Fibroblast of skin of right biceps (primary cell): ENCODE data around the gene SMARCA5.

Experiments
- DNase-seq: peaks from one replicate; pipeline ENCODE4 v3.0.0-alpha.2; 2013

Gene SMARCA5

DNA sequence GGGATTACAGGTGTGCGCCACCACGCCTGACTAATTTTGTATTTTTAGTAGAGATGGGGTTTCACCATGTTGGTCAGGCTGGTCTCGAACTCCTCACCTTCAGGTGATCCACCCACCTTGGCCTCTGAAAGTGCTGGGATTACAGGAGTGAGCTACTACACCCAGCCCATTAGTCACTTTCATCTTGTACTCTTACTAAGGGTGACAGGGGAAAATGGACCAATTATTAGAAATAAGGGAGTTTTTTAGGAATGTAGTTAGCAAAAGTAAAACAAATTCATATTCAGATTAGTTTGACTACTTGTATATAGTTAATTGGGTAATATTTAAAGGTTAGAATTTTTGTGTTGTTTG is 26.1 kb downstream of the SMARCA5 start:
- DNase-seq = no peak

DNA sequence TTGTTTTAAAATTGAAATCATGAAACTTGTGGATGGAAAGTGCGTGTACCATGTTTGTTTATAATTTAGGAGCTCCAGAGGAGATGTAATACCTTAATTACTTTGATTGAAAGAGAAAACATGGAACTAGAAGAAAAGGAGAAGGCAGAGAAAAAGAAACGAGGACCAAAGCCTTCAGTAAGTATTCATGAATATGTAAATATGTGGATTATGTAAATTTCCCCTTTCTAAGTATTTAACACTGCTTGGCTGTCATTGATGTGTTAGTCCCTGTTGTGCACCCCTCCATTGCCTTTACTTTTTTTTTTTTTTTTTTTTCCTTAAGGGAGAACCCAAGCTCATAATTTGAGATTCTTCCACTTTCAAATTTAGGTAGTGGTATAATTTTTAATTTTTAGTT is 36.4 kb downstream of the SMARCA5 start:
- no peak for DNase-seq

DNA sequence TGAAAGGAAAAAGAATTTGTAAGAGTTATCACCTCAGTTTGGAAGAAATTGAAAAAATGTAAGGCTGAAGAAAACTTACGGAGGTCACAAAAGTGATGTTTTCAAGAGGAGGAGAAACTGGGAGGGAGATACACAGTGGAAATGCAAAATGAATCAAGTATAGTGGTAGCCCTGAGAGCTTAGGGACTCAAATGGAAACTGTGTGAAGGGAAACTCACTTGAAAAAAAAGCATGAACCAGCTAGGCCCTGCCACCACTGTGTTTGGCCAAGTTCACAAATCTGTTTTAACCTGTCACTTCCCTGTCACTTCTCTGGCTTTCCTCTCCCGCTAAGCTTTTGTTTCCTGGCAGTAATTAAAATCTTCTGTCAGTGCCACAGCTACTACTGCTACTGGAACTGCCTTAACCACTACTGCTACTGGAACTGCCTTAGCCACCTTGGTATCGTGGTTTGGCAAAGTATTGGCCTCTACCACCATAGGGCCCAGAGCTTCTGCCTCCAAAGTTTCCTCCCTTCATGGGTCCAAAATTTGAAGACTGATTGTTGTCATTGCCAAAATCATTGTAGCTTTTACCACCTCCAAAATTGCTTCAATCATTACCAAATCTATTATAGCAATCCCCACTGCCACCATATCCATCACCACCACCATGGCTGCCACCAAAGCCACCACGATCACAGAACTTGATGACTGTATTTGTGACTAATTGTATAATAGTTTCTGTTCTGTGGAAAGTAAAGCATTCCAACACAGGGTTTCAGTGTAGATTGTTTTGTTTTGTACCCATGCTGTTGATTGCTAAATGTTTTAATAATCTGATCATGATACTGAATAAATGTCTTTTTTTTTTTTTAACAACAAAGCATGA is 41.5 kb downstream of the SMARCA5 start:
- no peak for DNase-seq

DNA sequence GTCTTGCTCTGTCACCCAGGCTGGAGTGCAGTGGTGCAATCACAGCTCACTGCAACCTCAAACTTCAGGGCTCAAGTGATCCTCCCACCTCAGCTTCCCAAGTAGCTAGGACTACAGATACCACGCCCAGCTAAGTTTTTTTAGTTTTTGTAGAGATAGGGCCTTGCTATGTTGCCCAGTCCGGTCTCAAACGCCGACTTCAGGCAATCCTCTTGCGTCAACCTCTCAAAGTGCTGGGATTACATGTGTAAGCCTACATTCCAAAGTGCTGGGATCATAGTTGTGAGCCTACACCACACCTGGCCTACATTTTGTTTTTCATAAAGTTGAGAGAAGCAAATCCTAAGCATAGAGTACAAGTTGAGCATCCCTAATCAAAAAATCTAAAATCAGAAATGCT is 42.2 kb downstream of the SMARCA5 start:
- peak; percentile 9 for DNase-seq

DNA sequence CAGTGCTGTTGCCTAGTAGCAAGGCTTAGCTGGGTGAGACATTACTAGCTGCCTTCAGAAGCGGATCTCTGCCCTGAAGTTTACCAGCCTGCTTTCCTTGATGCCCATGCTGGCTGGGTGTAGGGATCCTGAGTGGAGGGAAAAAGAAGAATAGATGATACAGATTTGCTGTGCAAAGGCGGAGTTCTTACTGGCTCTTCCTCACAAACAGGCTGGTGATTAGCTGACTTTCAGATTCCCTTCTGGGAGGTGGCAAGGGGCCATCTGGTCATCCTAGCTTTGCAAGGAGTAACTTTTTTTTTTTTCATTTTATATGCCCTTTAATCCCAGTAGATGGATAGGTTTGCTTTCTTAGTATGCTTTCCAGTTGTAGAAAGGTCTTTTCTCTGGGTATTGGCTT is 44.8 kb downstream of the SMARCA5 start:
- no peak for DNase-seq

DNA sequence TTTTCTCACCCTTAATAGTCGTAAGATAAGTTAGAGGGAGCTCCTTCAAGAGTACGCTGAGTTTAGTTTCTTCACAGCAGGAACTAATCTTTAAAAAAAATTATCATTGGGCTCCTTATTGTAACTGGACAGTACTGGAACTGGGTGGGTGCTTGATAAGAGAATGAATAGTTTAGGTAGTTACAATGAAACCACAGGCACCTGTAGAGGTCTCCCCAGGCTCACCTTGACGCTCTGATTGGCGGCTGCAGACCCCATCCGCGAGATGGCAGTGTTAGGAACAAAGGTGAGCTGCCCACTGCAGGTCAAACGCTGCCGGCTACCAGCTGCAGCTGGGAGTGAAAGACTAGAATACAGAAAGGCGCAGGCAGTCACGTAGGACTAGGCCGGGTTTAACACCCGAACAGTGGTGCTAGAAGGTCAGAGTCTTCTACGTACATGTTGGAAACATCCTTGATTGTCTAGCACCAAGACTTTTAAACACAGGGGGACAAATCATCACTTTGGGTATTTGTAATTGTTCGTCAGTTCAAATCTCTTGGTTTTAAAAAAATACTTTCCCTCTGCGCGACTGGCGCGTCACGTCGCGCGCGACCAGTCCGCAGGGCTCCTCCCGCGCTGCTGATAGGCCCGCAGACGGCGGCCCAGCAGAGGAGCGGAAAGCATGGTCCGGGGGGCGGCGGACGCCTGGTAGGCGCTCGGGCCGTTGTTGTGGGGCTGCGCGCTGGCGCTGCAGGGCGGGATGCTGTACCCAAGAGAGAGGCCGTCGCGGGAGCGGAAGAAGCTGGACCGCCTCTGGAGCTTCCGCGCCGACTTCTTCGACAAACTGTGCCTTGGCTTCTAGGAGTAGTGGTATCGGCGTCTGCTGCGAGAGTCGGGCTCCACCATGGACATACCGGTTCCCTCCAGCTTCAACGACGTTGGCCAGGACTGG is 45.6 kb downstream of the SMARCA5 start:
- peak; percentile 61 for DNase-seq

DNA sequence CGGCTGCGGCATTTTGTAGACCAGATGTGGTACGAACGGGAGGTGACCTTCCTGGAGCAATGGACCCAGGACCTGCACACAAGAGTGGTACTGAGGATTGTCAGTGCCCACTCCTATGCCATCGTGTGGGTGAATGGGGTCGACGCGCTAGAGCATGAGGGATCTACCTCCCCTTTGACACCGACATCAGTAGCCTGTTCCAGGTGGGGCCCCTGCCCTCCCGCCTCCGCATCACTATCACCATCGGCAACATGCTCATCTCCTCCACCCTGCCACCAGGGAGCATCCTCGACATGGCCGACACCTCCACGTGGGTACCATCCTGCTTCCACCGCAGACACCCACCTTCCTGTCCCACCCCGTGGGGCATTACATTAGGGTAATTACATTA is 46.2 kb downstream of the SMARCA5 start:
- no peak for DNase-seq

DNA sequence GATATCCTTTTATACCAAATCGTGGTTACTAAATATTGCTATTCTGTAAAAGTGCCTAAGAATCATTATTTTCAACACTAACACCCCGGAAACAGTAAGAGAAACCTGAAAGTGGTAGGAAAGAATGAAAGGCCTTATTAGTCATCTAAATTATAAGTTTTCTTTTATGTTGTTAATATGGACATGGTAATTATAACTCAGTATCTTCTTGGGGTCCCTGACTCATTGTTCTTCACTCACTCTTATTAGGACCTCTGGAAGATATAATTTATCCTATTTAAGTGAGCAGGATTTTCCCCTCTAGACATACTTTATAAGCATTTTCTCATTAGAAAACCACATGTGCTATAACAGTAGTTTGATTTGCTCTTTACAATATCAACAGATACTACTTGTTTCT is 51.0 kb downstream of the SMARCA5 start:
- DNase-seq = no peak

DNA sequence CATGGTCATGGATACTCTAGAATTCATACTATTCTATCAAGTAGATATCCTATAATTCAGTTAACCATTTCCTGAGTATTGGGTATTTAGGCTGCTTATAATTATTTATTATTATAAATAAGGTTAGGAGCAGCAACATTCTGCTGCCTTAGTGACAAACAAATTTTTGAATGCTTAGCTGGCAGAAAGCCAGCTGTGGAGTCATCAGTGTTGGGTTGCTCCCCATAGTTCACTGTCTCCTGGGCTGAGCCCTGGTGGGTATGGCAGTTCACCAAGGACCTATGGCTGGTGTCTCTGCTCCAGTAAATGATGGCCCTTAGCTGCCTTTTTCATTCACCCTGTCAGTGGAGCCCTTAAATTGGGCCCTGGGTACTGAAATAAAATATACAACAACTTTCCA is 61.8 kb downstream of the SMARCA5 start:
- DNase-seq = no peak

DNA sequence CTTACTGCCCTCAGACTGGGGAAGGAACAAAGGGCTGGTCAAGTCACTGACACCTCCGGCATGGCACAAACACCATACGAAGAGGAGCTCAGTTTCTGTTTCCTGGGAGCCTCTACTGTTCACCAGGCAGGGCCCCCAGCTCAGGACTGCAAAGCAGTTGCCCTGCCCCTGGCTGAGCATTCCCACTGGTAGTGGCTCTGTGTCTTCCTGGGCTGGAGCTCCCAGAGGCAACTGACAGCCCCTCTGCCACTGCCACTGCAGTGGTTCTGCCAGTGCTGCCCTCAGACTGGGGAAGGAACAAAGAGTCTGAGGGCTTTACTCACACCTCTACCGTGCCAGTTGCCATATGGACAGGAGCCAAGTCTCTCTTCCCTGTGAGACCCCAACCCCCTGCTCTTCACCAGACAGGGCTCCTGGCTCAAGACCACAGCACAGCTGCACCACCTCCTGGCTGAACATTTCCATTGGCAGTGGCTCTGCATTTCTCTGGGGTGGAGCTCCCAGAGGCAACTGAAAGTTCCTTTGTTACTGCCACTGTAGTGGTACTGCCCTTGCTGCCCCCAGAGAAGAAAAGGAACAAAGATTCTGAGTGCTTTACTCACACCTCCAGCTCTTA is 67.9 kb downstream of the SMARCA5 start:
- no peak for DNase-seq

DNA sequence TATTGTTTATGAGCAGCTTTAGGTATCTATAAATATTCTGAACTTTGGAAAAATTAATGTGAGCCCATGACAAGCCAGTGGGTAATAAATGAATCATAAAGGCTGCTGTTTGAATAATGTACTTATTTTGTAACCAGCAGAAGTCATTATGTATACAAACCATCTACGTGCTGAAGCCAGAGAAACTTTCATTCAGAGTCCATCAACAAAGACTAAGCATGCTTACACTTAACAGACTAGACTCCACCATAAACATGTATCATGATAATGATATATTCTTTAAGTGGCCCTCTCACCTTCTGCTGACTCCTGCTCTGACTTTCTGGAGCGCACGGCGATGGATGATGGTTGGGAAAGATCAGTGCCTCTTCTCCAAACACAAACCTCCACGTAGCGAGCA is 72.0 kb downstream of the SMARCA5 start:
- no peak for DNase-seq

DNA sequence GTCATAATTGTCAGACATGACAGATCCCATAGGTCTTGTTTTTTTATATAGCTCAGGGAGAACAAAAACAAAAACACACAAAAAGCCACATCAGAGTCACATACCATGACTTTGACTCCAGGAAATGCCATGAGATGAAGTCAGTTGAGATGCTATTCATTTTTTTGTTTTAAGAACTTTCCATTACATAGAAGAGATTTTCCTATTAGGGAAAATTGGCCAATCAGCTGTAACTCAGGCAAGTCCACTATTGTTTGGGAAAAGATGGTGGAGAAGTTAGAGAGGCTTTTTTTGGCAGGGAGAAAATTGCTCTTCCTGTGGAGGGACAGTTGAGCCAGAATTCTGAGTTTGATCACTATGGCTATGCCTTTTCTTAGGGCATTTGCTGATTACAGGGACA is 72.6 kb downstream of the SMARCA5 start:
- peak; percentile 53 for DNase-seq

DNA sequence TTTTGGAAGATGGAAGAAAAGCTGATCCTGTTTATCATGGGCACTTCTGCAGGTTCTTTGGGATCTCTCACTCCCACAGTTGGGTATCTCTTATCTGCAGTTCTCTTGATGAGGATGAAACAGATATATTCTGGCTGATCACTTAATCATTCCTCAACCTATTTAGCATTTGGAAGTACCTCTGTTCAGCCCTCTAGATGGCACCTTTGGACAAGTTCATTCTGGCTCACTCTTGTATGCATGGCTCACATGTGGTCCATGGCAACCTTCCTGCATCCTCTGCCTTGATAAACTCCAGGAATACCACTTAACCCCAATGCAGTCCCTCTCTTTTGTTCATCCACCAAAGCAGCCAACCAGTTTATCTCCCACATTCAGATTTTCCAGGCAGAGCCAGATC is 74.2 kb downstream of the SMARCA5 start:
- DNase-seq = no peak

DNA sequence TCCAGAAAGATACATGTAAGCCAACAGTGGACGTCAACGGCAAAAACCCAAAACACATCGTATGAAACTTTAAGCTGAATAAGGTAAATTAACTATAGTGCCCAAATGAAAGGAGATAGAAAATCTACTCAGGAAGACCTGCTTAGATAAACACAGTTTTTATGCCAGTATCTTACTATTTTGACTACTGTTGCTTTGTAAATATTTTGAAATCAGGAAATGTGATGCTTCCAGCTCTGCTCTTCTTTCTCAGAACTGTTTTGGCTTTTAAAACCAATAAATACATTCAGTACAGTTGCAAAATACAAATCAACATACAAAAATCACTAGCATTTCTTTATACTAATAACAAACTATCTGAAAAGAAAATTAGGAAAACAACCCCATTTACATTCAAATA is 83.8 kb downstream of the SMARCA5 start:
- DNase-seq = no peak

DNA sequence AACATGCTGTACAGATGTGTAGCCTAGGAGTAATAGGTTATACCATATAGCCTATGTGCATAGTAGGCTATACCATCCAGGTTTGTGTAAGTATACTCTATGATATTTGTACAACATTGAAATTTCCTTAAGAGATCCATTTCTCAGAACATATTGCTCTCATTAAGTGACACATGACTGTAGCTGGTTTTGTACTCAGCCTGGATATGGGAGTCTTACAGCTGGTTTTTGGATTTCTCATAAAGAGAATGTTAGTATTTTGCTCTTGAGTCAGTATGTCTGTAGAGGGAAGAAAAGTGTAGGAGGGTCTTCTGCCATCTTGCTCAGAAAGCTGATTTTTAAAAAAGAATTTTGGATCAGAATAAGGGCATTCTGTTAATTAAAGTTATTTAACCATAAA is 85.3 kb downstream of the SMARCA5 start:
- no peak for DNase-seq

DNA sequence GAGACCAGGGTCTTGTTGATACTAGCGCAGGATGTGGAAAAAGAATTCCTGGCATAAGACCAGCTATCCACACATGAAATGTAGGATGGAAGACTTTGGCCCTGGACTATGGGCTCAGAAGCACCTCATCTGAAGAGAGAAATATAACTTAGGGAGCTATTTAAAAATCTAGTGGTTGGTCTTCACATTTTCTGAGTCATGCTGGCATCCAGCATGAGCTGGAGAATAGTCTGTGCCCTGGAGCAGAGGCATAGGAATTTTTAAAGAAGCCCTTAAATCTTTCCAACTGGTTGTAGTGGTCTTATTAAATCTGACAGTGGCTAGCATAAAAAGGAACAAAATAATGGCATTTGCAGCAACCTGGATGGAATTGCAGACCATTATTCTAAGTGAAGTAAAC is 86.3 kb downstream of the SMARCA5 start:
- DNase-seq = no peak

DNA sequence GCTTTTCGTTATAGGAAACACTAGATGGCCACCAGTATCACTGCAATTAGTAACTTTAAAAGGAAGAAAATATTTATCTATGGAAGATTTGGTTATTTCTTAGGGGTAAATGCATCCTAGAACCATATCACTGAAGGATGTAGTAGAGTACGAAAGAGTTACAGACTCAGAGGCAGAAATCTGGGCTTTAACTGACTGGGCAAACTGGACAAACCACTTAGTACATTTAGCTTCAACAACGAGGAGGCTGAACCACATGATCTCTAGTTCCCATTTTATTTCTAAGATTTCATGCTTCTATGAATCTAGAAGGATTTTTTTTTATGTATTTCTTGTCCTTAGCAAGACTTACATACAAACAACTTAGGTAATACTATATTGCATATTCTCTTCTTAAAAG is 93.0 kb downstream of the SMARCA5 start:
- DNase-seq = no peak
